T-helper 1 cell treated with Interleukin-12 subunit alpha and Interleukin-12 subunit beta and Interleukin-4 antibody, amounts not matched to agents 30 ng/mL and 1 ng/mL, for 36 hours (primary cell): ENCODE measurements around the gene TRPT1. TPM values are rescaled to one million over a fixed set of nuclear protein-coding genes. Genes with fewer than 3 reads are reported as not detected.

Experiments used
- intact Hi-C: fragments of 100-400 bp; cut with micrococcal nuclease; formaldehyde crosslinking; loops from one replicate; pipeline ENCODE4 v1.15.1; 2024
- total RNA-seq: library from RNA; stranded (reverse); gene quantifications from 2 replicates; pipeline ENCODE4 v1.2.3, GENCODE V29; 2022

The TRPT1 gene
- total RNA-seq, 1 donor from 2014 or later = 28.2 TPM

GRCh38 chr11:64185175-64185692, 40.8 kb downstream of the TRPT1 start:
- intact Hi-C loops = loop anchor here (1.0 to 10.0 kb wide), 13 partner anchors 20 to 1590 kb away; partner anchors contain the start of genes ATL3, BAD, BSCL2 and COX8A

GRCh38 chr11:64183890-64184289, 42.1 kb downstream of the TRPT1 start:
- intact Hi-C loops = loop anchor here (10.0 kb wide), 1 partner anchor 1589 kb away; the partner anchor contains the start of gene TUT1

- intact Hi-C loops = loop anchor here (10.0 kb wide), 1 partner anchor 1587 kb away; the partner anchor contains the start of gene TUT1
These were observed 44.2 kb downstream of the TRPT1 start for GRCh38 chr11:64181506-64182411.

- intact Hi-C loops = loop anchor here (10.0 kb wide), 1 partner anchor 1586 kb away; the partner anchor contains the start of gene TUT1
These were observed 45.1 kb downstream of the TRPT1 start for GRCh38 chr11:64180891-64181290.

- intact Hi-C loops = no loop called here
These were observed 46.9 kb downstream of the TRPT1 start for GRCh38 chr11:64178951-64179639.

- intact Hi-C loops = no loop called here
These were observed 47.8 kb downstream of the TRPT1 start for GRCh38 chr11:64178203-64178602.

- intact Hi-C loops = no loop called here
These were observed 49.2 kb downstream of the TRPT1 start for GRCh38 chr11:64176751-64177150.

Other genes with a start within 250 kb of the TRPT1 start
- 107 and 108 TPM in 2 replicates for gene OTUB1, start 239.7 kb downstream of the TRPT1 start, total RNA-seq
- gene FLRT1, start 190.3 kb downstream of the TRPT1 start, total RNA-seq = not detected in 2 replicates
- 5.6 and 7.8 TPM in 2 replicates for gene MACROD1, start 60.1 kb downstream of the TRPT1 start, total RNA-seq
- gene STIP1, start 40.0 kb downstream of the TRPT1 start, total RNA-seq = 253 and 255 TPM in 2 replicates
- gene FERMT3, start 19.5 kb downstream of the TRPT1 start, total RNA-seq = 230 and 241 TPM in 2 replicates
- gene NUDT22, start 88 bp upstream of the TRPT1 start, total RNA-seq = 81.5 and 85.3 TPM in 2 replicates
- 26.9 and 30.3 TPM in 2 replicates for gene DNAJC4, start 4.4 kb upstream of the TRPT1 start, total RNA-seq
- gene VEGFB, start 8.4 kb upstream of the TRPT1 start, total RNA-seq = 57.7 and 58.7 TPM in 2 replicates
- gene FKBP2, start 14.9 kb upstream of the TRPT1 start, total RNA-seq = 48.9 and 50.6 TPM in 2 replicates
- 103 and 111 TPM in 2 replicates for gene PPP1R14B, start 20.8 kb upstream of the TRPT1 start, total RNA-seq
- 11.5 and 12.0 TPM in 2 replicates for gene PLCB3, start 25.3 kb upstream of the TRPT1 start, total RNA-seq
- gene BAD, start 58.5 kb upstream of the TRPT1 start, total RNA-seq = 40.9 and 45.8 TPM in 2 replicates
- 49.4 and 52.1 TPM in 2 replicates for gene GPR137, start 59.7 kb upstream of the TRPT1 start, total RNA-seq
- 0.76 TPM in 1 of 2 replicates, not detected in the other for gene KCNK4, start 65.1 kb upstream of the TRPT1 start, total RNA-seq
- gene CATSPERZ, start 74.2 kb upstream of the TRPT1 start, total RNA-seq = not detected in 2 replicates
- 50.8 and 52.7 TPM in 2 replicates for gene ESRRA, start 79.3 kb upstream of the TRPT1 start, total RNA-seq
- 187 and 190 TPM in 2 replicates for gene TRMT112, start 91.4 kb upstream of the TRPT1 start, total RNA-seq
- gene PRDX5, start 91.9 kb upstream of the TRPT1 start, total RNA-seq = 101 TPM in 2 replicates
- gene CCDC88B, start 114.0 kb upstream of the TRPT1 start, total RNA-seq = 188 and 191 TPM in 2 replicates
- gene RPS6KA4, start 133.0 kb upstream of the TRPT1 start, total RNA-seq = 30.8 and 31.9 TPM in 2 replicates